H9 (cell line): Measurements from ENCODE around the gene STX3. TPM values are rescaled to one million over a fixed set of nuclear protein-coding genes. Genes with fewer than 3 reads are reported as not detected.

ENCODE experiments used
- DNase-seq: peaks from one replicate; pipeline ENCODE4 v3.0.0-alpha.2; 2017
- H2AFZ ChIP-seq: one replicate; pipeline ENCODE4 v1.6.1; 2013; ENCODE audit warnings: mild to moderate bottlenecking, low read length, control low read depth, moderate library complexity
- H2AK5ac ChIP-seq: 2 replicates; pipeline ENCODE4 v1.6.1; 2013; ENCODE audit warnings: low read length, control low read depth, mixed read lengths; ENCODE audit not compliant: insufficient read length
- H2BK120ac ChIP-seq: one replicate; pipeline ENCODE4 v1.6.1; 2013; ENCODE audit warnings: low read depth, mild to moderate bottlenecking, low read length, control low read depth, inconsistent platforms; ENCODE audit not compliant: poor library complexity, severe bottlenecking
- H2BK12ac ChIP-seq: 2 replicates; pipeline ENCODE4 v1.6.1; 2013; ENCODE audit warnings: low read length, control low read depth, mixed read lengths, low read depth; ENCODE audit not compliant: insufficient read length
- H2BK15ac ChIP-seq: 2 replicates; pipeline ENCODE4 v1.6.1; 2013; ENCODE audit warnings: low read depth, low read length, control low read depth
- H2BK20ac ChIP-seq: one replicate; pipeline ENCODE4 v1.6.1; 2013; ENCODE audit warnings: low read depth, mild to moderate bottlenecking, low read length, control low read depth, inconsistent platforms; ENCODE audit not compliant: poor library complexity, severe bottlenecking
- H2BK5ac ChIP-seq: 2 replicates; pipeline ENCODE4 v1.6.1; 2013; ENCODE audit warnings: low read length, control low read depth, mixed read lengths; ENCODE audit not compliant: insufficient read length
- H3K14ac ChIP-seq: 2 replicates; pipeline ENCODE4 v1.6.1; 2013; ENCODE audit warnings: low read length, control low read depth; ENCODE audit not compliant: insufficient read depth
- H3K18ac ChIP-seq: 2 replicates; pipeline ENCODE4 v1.6.1; 2013; ENCODE audit warnings: low read depth, mild to moderate bottlenecking, mixed read lengths, low read length, control low read depth; ENCODE audit not compliant: insufficient read length
- H3K23ac ChIP-seq: 2 replicates; pipeline ENCODE4 v1.6.1; 2013; ENCODE audit warnings: low read length, control low read depth, mixed read lengths, low read depth; ENCODE audit not compliant: insufficient read length
- H3K23me2 ChIP-seq: 2 replicates; pipeline ENCODE4 v1.6.1; 2013; ENCODE audit warnings: low read depth, mild to moderate bottlenecking, mixed read lengths, low read length, control low read depth; ENCODE audit not compliant: insufficient read length, poor library complexity, severe bottlenecking
- H3K27ac ChIP-seq: 2 replicates; pipeline ENCODE4 v1.5.1; 2013; ENCODE audit warnings: low read length, control low read depth, mixed read lengths, low read depth; ENCODE audit not compliant: insufficient read length
- H3K27me3 ChIP-seq: 2 replicates; pipeline ENCODE4 v1.6.1; 2013; ENCODE audit warnings: low read length, control low read depth, inconsistent platforms; ENCODE audit not compliant: insufficient read depth
- H3K4ac ChIP-seq: 2 replicates; pipeline ENCODE4 v1.6.1; 2013; ENCODE audit warnings: low read depth, mild to moderate bottlenecking, control low read depth, inconsistent platforms, low read length, moderate library complexity
- H3K4me1 ChIP-seq: 2 replicates; pipeline ENCODE4 v1.6.1; 2013; ENCODE audit warnings: low read length, control low read depth, inconsistent platforms; ENCODE audit not compliant: insufficient read depth
- H3K4me2 ChIP-seq: 2 replicates; pipeline ENCODE4 v1.6.1; 2013; ENCODE audit warnings: low read length, control low read depth, mixed read lengths; ENCODE audit not compliant: insufficient read length, insufficient read depth
- H3K56ac ChIP-seq: 2 replicates; pipeline ENCODE4 v1.6.1; 2013; ENCODE audit warnings: low read depth, mild to moderate bottlenecking, mixed read lengths, low read length, control low read depth; ENCODE audit not compliant: insufficient read length
- H3K79me1 ChIP-seq: 2 replicates; pipeline ENCODE4 v1.6.1; 2013; ENCODE audit warnings: low read depth, mild to moderate bottlenecking, moderate library complexity, low read length, control low read depth, inconsistent platforms; ENCODE audit not compliant: insufficient read depth, poor library complexity, severe bottlenecking
- H3K79me2 ChIP-seq: 2 replicates; pipeline ENCODE4 v1.6.1; 2013; ENCODE audit warnings: low read length, control low read depth, inconsistent platforms; ENCODE audit not compliant: insufficient read depth
- H3K9ac ChIP-seq: 2 replicates; pipeline ENCODE4 v1.6.1; 2013; ENCODE audit warnings: low read length, control low read depth, mixed read lengths; ENCODE audit not compliant: insufficient read length; ENCODE audit errors: extremely low read depth
- H3K9me3 ChIP-seq: one replicate; pipeline ENCODE4 v1.6.1; 2013; ENCODE audit warnings: low read depth, low read length, inconsistent platforms; ENCODE audit not compliant: control insufficient read depth
- H3T11ph ChIP-seq: one replicate; pipeline ENCODE4 v1.6.1; 2013; ENCODE audit warnings: mild to moderate bottlenecking, low read length, control low read depth, inconsistent platforms
- H4K20me1 ChIP-seq: one replicate; pipeline ENCODE4 v1.6.1; 2013; ENCODE audit not compliant: control insufficient read depth, insufficient read length, insufficient read depth
- H4K5ac ChIP-seq: 2 replicates; pipeline ENCODE4 v1.6.1; 2013; ENCODE audit warnings: low read depth, mild to moderate bottlenecking, mixed read lengths, low read length, control low read depth; ENCODE audit not compliant: insufficient read length
- H4K8ac ChIP-seq: replicated peaks from 2 replicates; pipeline ENCODE4 v1.6.1; 2013; ENCODE audit warnings: low read length, control low read depth, mixed read lengths, low read depth; ENCODE audit not compliant: insufficient read length
- H4K91ac ChIP-seq: 2 replicates; pipeline ENCODE4 v1.6.1; 2013; ENCODE audit warnings: low read depth, mild to moderate bottlenecking, moderate library complexity, mixed read lengths, low read length, control low read depth; ENCODE audit not compliant: insufficient read length
- H3K27ac Mint-ChIP-seq, 3 experiments: 2 replicates in 2 of 3; 3 replicates in 1 of 3; pipeline ENCODE4 v1.8.0; 2020 to 2021; ENCODE audit warnings: mixed read lengths in 3 of 3, mild to moderate bottlenecking in 1 of 3, moderate library complexity in 1 of 3
- H3K27me3 Mint-ChIP-seq: 2 replicates; pipeline ENCODE4 v1.8.0; 2021; ENCODE audit warnings: low read depth, mild to moderate bottlenecking, moderate library complexity, mixed read lengths
- H3K36me3 Mint-ChIP-seq, 3 experiments: 2 replicates in 2 of 3; 3 replicates in 1 of 3; pipeline ENCODE4 v1.8.0; 2020 to 2021; ENCODE audit warnings: low read depth in 3 of 3, mixed read lengths in 3 of 3; ENCODE audit not compliant: insufficient read depth in 1 of 3
- H3K4me1 Mint-ChIP-seq, 2 experiments: 2 replicates each; pipeline ENCODE4 v1.8.0; 2020; ENCODE audit warnings: mixed read lengths in 2 of 2
- H3K4me3 Mint-ChIP-seq, 2 experiments: 2 replicates in 1 of 2; 3 replicates in 1 of 2; pipeline ENCODE4 v1.8.0; 2020 to 2021; ENCODE audit warnings: mild to moderate bottlenecking in 2 of 2, mixed read lengths in 2 of 2, moderate library complexity in 1 of 2
- H3K9me3 Mint-ChIP-seq, 2 experiments: 2 replicates in 1 of 2; 3 replicates in 1 of 2; pipeline ENCODE4 v1.8.0; 2020; ENCODE audit warnings: mild to moderate bottlenecking in 2 of 2, mixed read lengths in 2 of 2, moderate library complexity in 1 of 2
- WGBS: extraction: QIAGEN DNeasy Blood & Tissue Kit; methylation state at CpG from one replicate; pipeline ENCODE4 v1.1.7; 2013; ENCODE audit warnings: missing lambda C conversion rate, low lambda C conversion rate, mixed read lengths; ENCODE audit not compliant: insufficient read length; ENCODE audit errors: extremely low coverage; 5-methylcytosine and 5-hydroxymethylcytosine counted together
- total RNA-seq: library from RNA; stranded (reverse); gene quantifications from 2 replicates; pipeline ENCODE4 v1.2.1, GENCODE V29; 2021
- TF ChIP-seq, protein P1 (sequence below): fragments of 200-600 bp; sonication (generic); conservative IDR thresholded peaks from 3 replicates; pipeline ENCODE4 v1.8.0; 2021; ENCODE audit warnings: antibody characterized with exemption, mild to moderate bottlenecking

STX3 gene
- total RNA-seq, 1 experiment from 2014 or later: 41.0 TPM

DNA sequence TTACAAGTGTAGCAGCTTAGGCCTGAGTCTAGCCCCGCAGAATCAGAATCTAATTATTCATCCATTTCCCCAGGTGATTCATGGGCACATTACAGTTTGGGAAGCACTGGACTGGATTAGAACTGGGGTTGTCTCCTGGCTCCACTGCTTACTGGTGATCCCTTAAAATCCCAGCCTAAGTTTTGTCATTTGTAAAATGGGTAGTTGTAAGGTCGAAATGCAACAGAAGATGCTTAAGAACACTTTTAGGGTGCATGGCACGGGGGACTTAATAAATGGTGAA is 1.3 kb downstream of the STX3 start:
- no peak overlapping the region for H2BK20ac ChIP-seq
- peaks cover 28% of the 10 kb centered on the region; the same call in 1 of the 2 replicates for H3K79me2 ChIP-seq
- TF ChIP-seq, protein P1, sequence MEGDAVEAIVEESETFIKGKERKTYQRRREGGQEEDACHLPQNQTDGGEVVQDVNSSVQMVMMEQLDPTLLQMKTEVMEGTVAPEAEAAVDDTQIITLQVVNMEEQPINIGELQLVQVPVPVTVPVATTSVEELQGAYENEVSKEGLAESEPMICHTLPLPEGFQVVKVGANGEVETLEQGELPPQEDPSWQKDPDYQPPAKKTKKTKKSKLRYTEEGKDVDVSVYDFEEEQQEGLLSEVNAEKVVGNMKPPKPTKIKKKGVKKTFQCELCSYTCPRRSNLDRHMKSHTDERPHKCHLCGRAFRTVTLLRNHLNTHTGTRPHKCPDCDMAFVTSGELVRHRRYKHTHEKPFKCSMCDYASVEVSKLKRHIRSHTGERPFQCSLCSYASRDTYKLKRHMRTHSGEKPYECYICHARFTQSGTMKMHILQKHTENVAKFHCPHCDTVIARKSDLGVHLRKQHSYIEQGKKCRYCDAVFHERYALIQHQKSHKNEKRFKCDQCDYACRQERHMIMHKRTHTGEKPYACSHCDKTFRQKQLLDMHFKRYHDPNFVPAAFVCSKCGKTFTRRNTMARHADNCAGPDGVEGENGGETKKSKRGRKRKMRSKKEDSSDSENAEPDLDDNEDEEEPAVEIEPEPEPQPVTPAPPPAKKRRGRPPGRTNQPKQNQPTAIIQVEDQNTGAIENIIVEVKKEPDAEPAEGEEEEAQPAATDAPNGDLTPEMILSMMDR: no peak

More for the DNA sequence above, 1.3 kb downstream of the STX3 start:
- Histone ChIP-seq H3K27ac (no peak overlapping the region), H3K14ac (no peak overlapping the region), H3K4me1 (0 out of 2 replicates have a peak, but pooled peaks cover 4% of the 10 kb centered on the region), H3K4ac (no peak overlapping the region), H3K9ac (no peak overlapping the region), H2AK5ac (no peak overlapping the region), H2BK12ac (no peak overlapping the region), H3K56ac (no peak overlapping the region), H2AFZ (no peak overlapping the region), H3K9me3 (no peaks in the 10 kb centered on the region), H4K5ac (no peak overlapping the region), H2BK120ac (no peak overlapping the region), H4K91ac (no peak overlapping the region), H2BK15ac (no peak overlapping the region), H4K8ac (no peak overlapping the region), H3K23me2 (peaks cover 19% of the 10 kb centered on the region), H3T11ph (no peak overlapping the region), H3K79me1 (peaks cover 13% of the 10 kb centered on the region), H3K23ac (no peak overlapping the region), H3K4me2 (peak overlapping the region; percentile 85), H3K27me3 (no peaks in the 10 kb centered on the region), H3K18ac (no peak overlapping the region), H4K20me1 (no peaks in the 10 kb centered on the region), H2BK5ac (no peak overlapping the region)
- peaks cover 35 to 39% of the 10 kb centered on the region in 2 experiments for H3K4me1 Mint-ChIP-seq
- H3K27ac Mint-ChIP-seq: peak overlapping the region in 1 of 3 experiments; percentile 27; a peak in 1 of 7 replicates
- H3K36me3 Mint-ChIP-seq: peaks cover 2 to 13% (median 7%) of the 10 kb centered on the region in 3 experiments; a peak in 5 of 7 replicates
- no peak for DNase-seq
- H3K27me3 Mint-ChIP-seq: peaks cover 6% of the 10 kb centered on the region
- H3K9me3 Mint-ChIP-seq: no peaks in the 10 kb centered on the region; a peak in 1 of 5 replicates
- no CpG with 5 or more reads among the region's 3 CpGs for WGBS
- peak overlapping the region; percentile 92 to 96 for H3K4me3 Mint-ChIP-seq
